HepG2 (cell line): ENCODE results near the gene TTLL13. TPM values are rescaled to one million over a fixed set of nuclear protein-coding genes. Genes with fewer than 3 reads are reported as not detected.

Source experiments
- ATAC-seq: fragments of 200-7000 bp; cut with Tn5 transposase; 3 replicates; pipeline ENCODE4 v1.9.1; 2020; ENCODE audit warnings: mild to moderate bottlenecking, moderate library complexity
- BruUV-seq: library from RNA; stranded (reverse); fragments of 400-500 nt; replicated peaks from 2 replicates; lab custom pipeline; 2021; lab: Mats Ljungman, UMichigan
- CTCF ChIA-PET: fragments of 300-600 bp; formaldehyde crosslinking; extraction: SDS; loops from one replicate; lab custom pipeline; 2021; ENCODE audit warnings: low total read pairs, inconsistent platforms, low intra/inter-chr PET ratio; lab: Yijun Ruan, JAX
- POLR2A ChIA-PET: fragments of 350-600 bp; sonication (Branson Sonifier 250); formaldehyde crosslinking; loops from one replicate; lab custom pipeline; 2020; ENCODE audit warnings: antibody characterized with exemption, inconsistent platforms; lab: Yijun Ruan, JAX
- DNase-seq: peaks from one replicate; pipeline ENCODE4 v3.0.0-alpha.2; 2015; ENCODE audit warnings: low spot score
- FAIRE-seq: peaks from 3 replicates; lab custom pipeline; 2011; peaks lifted over from hg19 to GRCh38; lab: Jason Lieb, UNC
- H2AFZ ChIP-seq: one replicate; pipeline ENCODE4 v1.6.1; 2011; ENCODE audit warnings: low read length, inconsistent platforms
- H3K27ac ChIP-seq: fragments of 300-600 bp; 3 replicates; pipeline ENCODE4 v1.8.0; 2011; ENCODE audit warnings: mixed run types, mild to moderate bottlenecking, mixed read lengths, low read length, inconsistent platforms; ENCODE audit not compliant: insufficient read depth; ENCODE audit errors: extremely low read length
- H3K27me3 ChIP-seq, 2 experiments: fragments of 200-600 bp in 1 of 2; 2 replicates in 1 of 2; 3 replicates in 1 of 2; pipeline versions ENCODE4 v1.6.0 to v1.8.0; 2011; ENCODE audit warnings: low read length in 2 of 2, mild to moderate bottlenecking in 2 of 2, moderate library complexity in 2 of 2, inconsistent platforms in 1 of 2; ENCODE audit not compliant: insufficient read depth in 2 of 2, control insufficient read depth in 1 of 2
- H3K36me3 ChIP-seq, 2 experiments: fragments of 200-600 bp in 1 of 2; replicated peaks in 1 of 2; 2 replicates in 1 of 2; 3 replicates in 1 of 2; pipeline versions ENCODE4 v1.5.1 to v1.8.0; 2011; ENCODE audit warnings: low read length in 2 of 2, inconsistent platforms in 1 of 2; ENCODE audit not compliant: insufficient read depth in 2 of 2, control insufficient read depth in 1 of 2
- H3K4me1 ChIP-seq: 2 replicates; pipeline ENCODE4 v1.5.1; 2012; ENCODE audit warnings: low read length, inconsistent platforms; ENCODE audit not compliant: insufficient read depth
- H3K4me2 ChIP-seq: 2 replicates; pipeline ENCODE4 v1.6.0; 2011; ENCODE audit warnings: low read depth, low read length, inconsistent platforms
- H3K4me3 ChIP-seq, 3 experiments: fragments of 200-600 bp in 1 of 3; sonication (generic), shearing (Covaris generic) in 1 of 3; replicated peaks in 1 of 3; 2 replicates each; pipeline ENCODE4 v1.5.1; 2011 to 2016; ENCODE audit warnings: low read length in 3 of 3, inconsistent platforms in 2 of 3, low read depth in 2 of 3, mild to moderate bottlenecking in 2 of 3, control low read depth in 1 of 3, mixed read lengths in 1 of 3; ENCODE audit not compliant: insufficient read depth in 1 of 3
- H3K79me2 ChIP-seq: one replicate; pipeline ENCODE4 v1.6.1; 2011; ENCODE audit warnings: low read length, inconsistent platforms; ENCODE audit not compliant: insufficient read depth
- H3K9ac ChIP-seq: 2 replicates; pipeline ENCODE4 v1.6.0; 2011; ENCODE audit warnings: mild to moderate bottlenecking, low read depth, low read length, inconsistent platforms; ENCODE audit not compliant: insufficient read depth
- H3K9me3 ChIP-seq: 2 replicates; pipeline ENCODE4 v1.5.1; 2012; ENCODE audit warnings: mild to moderate bottlenecking, low read length
- H4K20me1 ChIP-seq: 2 replicates; pipeline ENCODE4 v1.6.0; 2011; ENCODE audit warnings: inconsistent platforms, mild to moderate bottlenecking, low read length, moderate library complexity; ENCODE audit not compliant: insufficient read depth
- ERF ChIP-seq: IDR thresholded peaks from 2 replicates; pipeline ENCODE4 v1.6.1; 2018; ENCODE audit warnings: missing biosample characterization, missing genetic modification reagents
- FOSL2 ChIP-seq: sonication (generic); formaldehyde crosslinking; IDR thresholded peaks from 2 replicates; pipeline ENCODE4 v1.4.0; 2020; ENCODE audit warnings: missing genetic modification reagents
- HDAC1 ChIP-seq: sonication (generic); formaldehyde crosslinking; IDR thresholded peaks from 2 replicates; pipeline ENCODE4 v1.5.1; 2020; ENCODE audit warnings: mild to moderate bottlenecking, missing genetic modification reagents
- HDAC2 ChIP-seq: sonication (generic); formaldehyde crosslinking; IDR thresholded peaks from 2 replicates; pipeline ENCODE4 v1.4.0; 2020; ENCODE audit warnings: missing genetic modification reagents
- MAFK ChIP-seq, 2 experiments: IDR thresholded peaks in 1 of 2; conservative IDR thresholded peaks in 1 of 2; 2 replicates each; pipeline ENCODE4 v1.6.1; 2011; ENCODE audit warnings: improper control_type of control experiment in 2 of 2, low read length in 2 of 2
- MYC ChIP-seq: sonication (generic); formaldehyde crosslinking; IDR thresholded peaks from 2 replicates; pipeline ENCODE4 v1.9.0; 2021; ENCODE audit warnings: missing genetic modification reagents, borderline replicate concordance
- MYNN ChIP-seq: sonication (generic); formaldehyde crosslinking; IDR thresholded peaks from 2 replicates; pipeline ENCODE4 v1.4.0; 2020; ENCODE audit warnings: mild to moderate bottlenecking, low read depth, missing genetic modification reagents
- ZNF382 ChIP-seq: sonication (generic); formaldehyde crosslinking; IDR thresholded peaks from 2 replicates; pipeline ENCODE4 v1.5.0; 2020; ENCODE audit warnings: missing genetic modification reagents, mild to moderate bottlenecking, borderline replicate concordance
- ZNF468 ChIP-seq: sonication (generic); formaldehyde crosslinking; IDR thresholded peaks from 2 replicates; pipeline ENCODE4 v1.8.0; 2022; ENCODE audit warnings: mild to moderate bottlenecking, moderate library complexity, missing genetic modification reagents
- ZNF678 ChIP-seq: sonication (generic); formaldehyde crosslinking; IDR thresholded peaks from 2 replicates; pipeline ENCODE4 v1.4.0; 2020; ENCODE audit warnings: mild to moderate bottlenecking, missing genetic modification reagents
- ZSCAN31 ChIP-seq: sonication (generic); formaldehyde crosslinking; IDR thresholded peaks from 2 replicates; pipeline ENCODE4 v1.5.0; 2020; ENCODE audit warnings: low read depth, mild to moderate bottlenecking, missing genetic modification reagents
- WGBS: methylation state at CpG from one replicate; pipeline ENCODE4 v1.1.6; 2017; ENCODE audit warnings: low lambda C conversion rate; 5-methylcytosine and 5-hydroxymethylcytosine counted together
- in situ Hi-C: cut with HindIII; loops from 2 replicates; pipeline ENCODE4 v1.10.0; 2017; ENCODE audit warnings: low pct_unique_long_range_greater_than_20kb; ENCODE audit not compliant: extremely low pct_ligation_motif_present
- intact Hi-C: fragments of 100-400 bp; cut with micrococcal nuclease; formaldehyde crosslinking; loops from one replicate; pipeline ENCODE4 v1.10.0; 2022; ENCODE audit not compliant: unreplicated experiment
- polyA plus RNA-seq, 8 experiments: library from polyadenylated mRNA; depleted of rRNA in 3 of 8; stranded (reverse) in 7 of 8; unstranded in 1 of 8; fragments of >200 nt; fragmentation: Illumina TruSeq in 4 of 8; extraction: Trizol in 4 of 8; gene quantifications; 2 replicates each; pipeline versions ENCODE4 v1.2.1 to v1.2.3, GENCODE V29; 2011 to 2016; ENCODE audit warnings: low read depth in 4 of 8, missing spikeins in 1 of 8, mixed read lengths in 1 of 8; ENCODE audit not compliant: insufficient read depth in 1 of 8
- total RNA-seq, 5 experiments: library from RNA; depleted of rRNA; stranded (reverse); fragments of >200 nt; fragmentation: Illumina TruSeq; extraction: Trizol; gene quantifications; 2 replicates each; pipeline ENCODE4 v1.2.3, GENCODE V29; 2016; ENCODE audit warnings: low read depth in 1 of 5
- TF ChIP-seq, protein P1 (sequence below): sonication (generic); formaldehyde crosslinking; IDR thresholded peaks from 2 replicates; pipeline ENCODE4 v1.4.0; 2020; ENCODE audit warnings: mild to moderate bottlenecking, low read depth, missing genetic modification reagents
- TF ChIP-seq, protein P2 (sequence below): sonication (generic); formaldehyde crosslinking; IDR thresholded peaks from 2 replicates; pipeline ENCODE4 v1.8.0; 2022; ENCODE audit warnings: missing genetic modification reagents, mild to moderate bottlenecking, moderate library complexity, borderline replicate concordance
- TF ChIP-seq, protein P3 (sequence below): sonication (generic); formaldehyde crosslinking; IDR thresholded peaks from 2 replicates; pipeline ENCODE4 v1.9.0; 2022; ENCODE audit warnings: low read depth, missing genetic modification reagents
- TF ChIP-seq, protein P4 (sequence below): sonication (generic); formaldehyde crosslinking; IDR thresholded peaks from 2 replicates; pipeline ENCODE4 v1.4.0; 2020; ENCODE audit warnings: missing genetic modification reagents, borderline replicate concordance

Gene TTLL13
- total and polyA plus RNA-seq, 2 of the 13 experiments (the other 11 are each of a cell fraction or from before 2014, with no cell fraction given) = 0.07 to 0.29 TPM

DNA sequence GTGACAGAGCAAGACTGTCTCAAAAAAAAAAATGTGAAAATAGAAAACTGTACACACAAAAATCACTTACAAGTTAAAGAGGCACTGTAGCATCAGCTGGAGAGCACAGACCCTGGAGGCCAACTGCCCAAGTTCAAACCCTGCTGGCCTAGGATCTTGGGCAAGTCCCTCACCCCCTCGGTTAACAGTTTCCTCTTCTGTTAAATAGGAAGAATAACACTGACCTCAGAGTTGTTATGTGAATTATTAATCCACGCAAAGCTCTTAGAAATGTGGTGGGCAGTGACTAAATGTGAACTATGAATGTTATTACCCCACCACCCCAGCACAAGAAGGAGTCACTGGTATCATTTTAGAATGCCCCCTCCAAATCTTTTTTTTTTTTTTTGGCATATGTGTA, 26.8 kb upstream of the TTLL13 start (continued):
- TF ChIP-seq, protein P1, sequence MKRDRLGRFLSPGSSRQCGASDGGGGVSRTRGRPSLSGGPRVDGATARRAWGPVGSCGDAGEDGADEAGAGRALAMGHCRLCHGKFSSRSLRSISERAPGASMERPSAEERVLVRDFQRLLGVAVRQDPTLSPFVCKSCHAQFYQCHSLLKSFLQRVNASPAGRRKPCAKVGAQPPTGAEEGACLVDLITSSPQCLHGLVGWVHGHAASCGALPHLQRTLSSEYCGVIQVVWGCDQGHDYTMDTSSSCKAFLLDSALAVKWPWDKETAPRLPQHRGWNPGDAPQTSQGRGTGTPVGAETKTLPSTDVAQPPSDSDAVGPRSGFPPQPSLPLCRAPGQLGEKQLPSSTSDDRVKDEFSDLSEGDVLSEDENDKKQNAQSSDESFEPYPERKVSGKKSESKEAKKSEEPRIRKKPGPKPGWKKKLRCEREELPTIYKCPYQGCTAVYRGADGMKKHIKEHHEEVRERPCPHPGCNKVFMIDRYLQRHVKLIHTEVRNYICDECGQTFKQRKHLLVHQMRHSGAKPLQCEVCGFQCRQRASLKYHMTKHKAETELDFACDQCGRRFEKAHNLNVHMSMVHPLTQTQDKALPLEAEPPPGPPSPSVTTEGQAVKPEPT = no peak
- TF ChIP-seq ZNF382 (CRISPR knock-in tag) (no peak), ZSCAN31 (no peak), ZNF468 (CRISPR knock-in tag) (no peak), MYNN (no peak), MAFK (conservative IDR thresholded peaks at IDR 0.05 in 1 of 2, IDR thresholded peaks at IDR 0.05 in 1 of 2; ENCODE audit: low read length in 2 of 2) (no peak)

DNA sequence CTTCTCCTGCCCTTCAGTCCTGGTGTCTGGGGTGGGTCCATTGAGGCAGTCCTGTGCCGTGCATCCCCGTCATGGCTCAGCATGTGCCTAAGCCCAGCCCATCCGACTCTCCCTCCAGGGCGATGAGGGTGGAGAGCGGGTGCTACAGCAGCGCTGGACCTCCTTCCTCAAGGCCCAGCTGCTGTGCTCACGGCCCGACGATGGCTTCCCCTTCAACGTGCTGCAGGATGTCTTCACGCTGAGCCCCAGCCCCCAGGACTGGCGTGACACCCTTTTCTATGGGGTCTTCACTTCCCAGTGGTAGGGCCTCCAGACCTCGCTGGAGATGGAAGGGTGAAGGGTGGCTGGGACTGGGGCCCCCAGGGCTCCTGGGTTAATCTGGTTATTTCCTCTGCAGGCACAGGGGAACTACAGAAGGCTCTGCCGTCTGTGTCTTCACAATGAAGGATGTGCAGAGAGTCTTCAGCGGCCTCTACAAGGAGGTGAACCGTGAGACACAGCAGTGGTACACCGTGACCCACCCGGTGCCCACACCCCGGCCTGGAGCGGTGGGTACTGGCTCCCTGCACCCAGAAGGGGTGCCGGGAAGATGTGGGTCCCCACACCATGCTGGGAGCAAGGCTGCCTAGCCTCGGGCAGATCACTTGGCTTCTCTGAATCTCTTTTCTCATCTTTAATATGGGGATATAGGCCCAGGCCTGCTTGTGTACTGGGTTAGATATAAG, 25.8 kb upstream of the TTLL13 start:
- in situ Hi-C loops (no loop called here), intact Hi-C loops (no loop called here)
- H3K9ac ChIP-seq = no peak overlapping the region
- ChIA-PET CTCF (no interaction called here), POLR2A (no interaction called here)
- no TSS peak for BruUV-seq
- no peak overlapping the region for H3K27ac ChIP-seq
- H3K4me3 ChIP-seq = no peak overlapping the region
- FAIRE-seq (no peak), DNase-seq (no peak), ATAC-seq (no peak)
- H3K27me3 ChIP-seq = no peaks in the 10 kb centered on the region
- H4K20me1 ChIP-seq = no peaks in the 10 kb centered on the region
- H3K36me3 ChIP-seq = peaks cover 15 to 36% of the 10 kb centered on the region in 2 experiments
- 100% methylated on average over 3 of the region's 22 CpGs for WGBS
- H3K79me2 ChIP-seq = no peaks in the 10 kb centered on the region
- H3K4me1 ChIP-seq = no peaks in the 10 kb centered on the region
- H3K9me3 ChIP-seq = no peaks in the 10 kb centered on the region
- no peak overlapping the region for H3K4me2 ChIP-seq
- no peak overlapping the region for H2AFZ ChIP-seq
- TF ChIP-seq MYC (CRISPR knock-in tag) (no peak), ERF (CRISPR knock-in tag) (no peak), HDAC1 (CRISPR knock-in tag) (no peak), ZNF678 (CRISPR knock-in tag) (no peak), FOSL2 (CRISPR knock-in tag) (no peak), HDAC2 (CRISPR knock-in tag) (no peak)
- TF ChIP-seq, protein P2, sequence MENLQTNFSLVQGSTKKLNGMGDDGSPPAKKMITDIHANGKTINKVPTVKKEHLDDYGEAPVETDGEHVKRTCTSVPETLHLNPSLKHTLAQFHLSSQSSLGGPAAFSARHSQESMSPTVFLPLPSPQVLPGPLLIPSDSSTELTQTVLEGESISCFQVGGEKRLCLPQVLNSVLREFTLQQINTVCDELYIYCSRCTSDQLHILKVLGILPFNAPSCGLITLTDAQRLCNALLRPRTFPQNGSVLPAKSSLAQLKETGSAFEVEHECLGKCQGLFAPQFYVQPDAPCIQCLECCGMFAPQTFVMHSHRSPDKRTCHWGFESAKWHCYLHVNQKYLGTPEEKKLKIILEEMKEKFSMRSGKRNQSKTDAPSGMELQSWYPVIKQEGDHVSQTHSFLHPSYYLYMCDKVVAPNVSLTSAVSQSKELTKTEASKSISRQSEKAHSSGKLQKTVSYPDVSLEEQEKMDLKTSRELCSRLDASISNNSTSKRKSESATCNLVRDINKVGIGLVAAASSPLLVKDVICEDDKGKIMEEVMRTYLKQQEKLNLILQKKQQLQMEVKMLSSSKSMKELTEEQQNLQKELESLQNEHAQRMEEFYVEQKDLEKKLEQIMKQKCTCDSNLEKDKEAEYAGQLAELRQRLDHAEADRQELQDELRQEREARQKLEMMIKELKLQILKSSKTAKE (CRISPR knock-in tag) = no peak
- TF ChIP-seq, protein P3, sequence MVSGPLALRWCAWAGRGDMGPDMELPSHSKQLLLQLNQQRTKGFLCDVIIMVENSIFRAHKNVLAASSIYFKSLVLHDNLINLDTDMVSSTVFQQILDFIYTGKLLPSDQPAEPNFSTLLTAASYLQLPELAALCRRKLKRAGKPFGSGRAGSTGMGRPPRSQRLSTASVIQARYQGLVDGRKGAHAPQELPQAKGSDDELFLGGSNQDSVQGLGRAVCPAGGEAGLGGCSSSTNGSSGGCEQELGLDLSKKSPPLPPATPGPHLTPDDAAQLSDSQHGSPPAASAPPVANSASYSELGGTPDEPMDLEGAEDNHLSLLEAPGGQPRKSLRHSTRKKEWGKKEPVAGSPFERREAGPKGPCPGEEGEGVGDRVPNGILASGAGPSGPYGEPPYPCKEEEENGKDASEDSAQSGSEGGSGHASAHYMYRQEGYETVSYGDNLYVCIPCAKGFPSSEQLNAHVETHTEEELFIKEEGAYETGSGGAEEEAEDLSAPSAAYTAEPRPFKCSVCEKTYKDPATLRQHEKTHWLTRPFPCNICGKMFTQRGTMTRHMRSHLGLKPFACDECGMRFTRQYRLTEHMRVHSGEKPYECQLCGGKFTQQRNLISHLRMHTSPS = no peak
- TF ChIP-seq, protein P4, sequence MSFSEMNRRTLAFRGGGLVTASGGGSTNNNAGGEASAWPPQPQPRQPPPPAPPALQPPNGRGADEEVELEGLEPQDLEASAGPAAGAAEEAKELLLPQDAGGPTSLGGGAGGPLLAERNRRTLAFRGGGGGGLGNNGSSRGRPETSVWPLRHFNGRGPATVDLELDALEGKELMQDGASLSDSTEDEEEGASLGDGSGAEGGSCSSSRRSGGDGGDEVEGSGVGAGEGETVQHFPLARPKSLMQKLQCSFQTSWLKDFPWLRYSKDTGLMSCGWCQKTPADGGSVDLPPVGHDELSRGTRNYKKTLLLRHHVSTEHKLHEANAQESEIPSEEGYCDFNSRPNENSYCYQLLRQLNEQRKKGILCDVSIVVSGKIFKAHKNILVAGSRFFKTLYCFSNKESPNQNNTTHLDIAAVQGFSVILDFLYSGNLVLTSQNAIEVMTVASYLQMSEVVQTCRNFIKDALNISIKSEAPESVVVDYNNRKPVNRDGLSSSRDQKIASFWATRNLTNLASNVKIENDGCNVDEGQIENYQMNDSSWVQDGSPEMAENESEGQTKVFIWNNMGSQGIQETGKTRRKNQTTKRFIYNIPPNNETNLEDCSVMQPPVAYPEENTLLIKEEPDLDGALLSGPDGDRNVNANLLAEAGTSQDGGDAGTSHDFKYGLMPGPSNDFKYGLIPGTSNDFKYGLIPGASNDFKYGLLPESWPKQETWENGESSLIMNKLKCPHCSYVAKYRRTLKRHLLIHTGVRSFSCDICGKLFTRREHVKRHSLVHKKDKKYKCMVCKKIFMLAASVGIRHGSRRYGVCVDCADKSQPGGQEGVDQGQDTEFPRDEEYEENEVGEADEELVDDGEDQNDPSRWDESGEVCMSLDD (CRISPR knock-in tag) = no peak
